HG03378 (cell line): ENCODE data around the gene MTFR1L.
A peak's percentile ranks its signal among the peaks of the same experiment; 100 is the strongest.

ENCODE experiments used
- ATAC-seq: cut with Tn5 transposase; IDR thresholded peaks from one replicate; pipeline ENCODE4 v1.9.1; 2021; ENCODE audit warnings: mild to moderate bottlenecking, moderate library complexity; ENCODE audit not compliant: unreplicated experiment

The MTFR1L gene

GRCh38 chr1:25806418-25806817, 13.3 kb upstream of the MTFR1L start:
- ATAC-seq, result no peak

- ATAC-seq, result no peak
Measured at GRCh38 chr1:25807480-25808390, 12.0 kb upstream of the MTFR1L start.

- no peak for ATAC-seq
Measured at GRCh38 chr1:25808481-25809244, 11.1 kb upstream of the MTFR1L start.

- ATAC-seq, result no peak
Measured at GRCh38 chr1:25809283-25809926, 10.3 kb upstream of the MTFR1L start.

GRCh38 chr1:25809929-25810328, 9.8 kb upstream of the MTFR1L start:
- no peak for ATAC-seq

- ATAC-seq, result no peak
Measured at GRCh38 chr1:25810341-25811299, 9.1 kb upstream of the MTFR1L start.

- no peak for ATAC-seq
Measured at GRCh38 chr1:25811384-25812082, 8.2 kb upstream of the MTFR1L start.

- no peak for ATAC-seq
Measured at GRCh38 chr1:25813071-25813733, 6.6 kb upstream of the MTFR1L start.

- ATAC-seq, result no peak
Measured at GRCh38 chr1:25813734-25814471, 5.9 kb upstream of the MTFR1L start.

- ATAC-seq, result no peak
Measured at GRCh38 chr1:25814549-25815087, 5.1 kb upstream of the MTFR1L start.

- ATAC-seq, result no peak
Measured at GRCh38 chr1:25815208-25816111, 4.3 kb upstream of the MTFR1L start.

GRCh38 chr1:25816112-25816718, 3.5 kb upstream of the MTFR1L start:
- ATAC-seq, result no peak

GRCh38 chr1:25817840-25818501, 1.8 kb upstream of the MTFR1L start:
- ATAC-seq, result no peak

- no peak for ATAC-seq
Measured at GRCh38 chr1:25818569-25818968, 1.2 kb upstream of the MTFR1L start.

- ATAC-seq, result peak; percentile 39
Measured at GRCh38 chr1:25820247-25821111, 725 bp downstream of the MTFR1L start.
